SH-SY5Y (cell line): ENCODE results near the gene AHSP.

Source experiments
- GATA2 ChIP-seq: IDR thresholded peaks from 2 replicates; pipeline ENCODE4 v1.6.1; 2011; ENCODE audit warnings: mild to moderate bottlenecking, low read depth, low read length
- GATA3 ChIP-seq: IDR thresholded peaks from 2 replicates; pipeline ENCODE4 v1.6.1; 2011; ENCODE audit warnings: low read depth, mild to moderate bottlenecking, low read length, moderate library complexity

GRCh38 chr16:31488468-31489297 lies 39.0 kb upstream of the AHSP start:
- TF ChIP-seq GATA2 (no peak), GATA3 (no peak)
